T-helper 17 cell (primary cell): ENCODE measurements around the gene SCGB2A2. TPM values are rescaled to one million over a fixed set of nuclear protein-coding genes. Genes with fewer than 3 reads are reported as not detected.

Experiments used
- ATAC-seq: fragments of 150-1000 bp; cut with Tn5 transposase; 2 replicates; pipeline ENCODE4 v1.10.0; 2021; ENCODE audit warnings: mild to moderate bottlenecking, moderate library complexity
- DNase-seq, 3 donors: peaks; one replicate each; pipeline versions ENCODE4 v3.0.0 to v3.0.0-alpha.2; 2020 to 2021
- H3K9me3 ChIP-seq: one replicate; pipeline ENCODE4 v1.7.0; 2013; ENCODE audit warnings: low read length, mild to moderate bottlenecking; ENCODE audit not compliant: control insufficient read depth, poor library complexity, severe bottlenecking
- H3K27ac Mint-ChIP-seq: one replicate; pipeline ENCODE4 v1.8.0; 2022; ENCODE audit warnings: mild to moderate bottlenecking, moderate library complexity, mixed read lengths
- H3K27me3 Mint-ChIP-seq: one replicate; pipeline ENCODE4 v1.8.0; 2022; ENCODE audit warnings: mixed read lengths
- H3K36me3 Mint-ChIP-seq: one replicate; pipeline ENCODE4 v1.8.0; 2022; ENCODE audit warnings: low read depth, mixed read lengths
- H3K4me1 Mint-ChIP-seq: one replicate; pipeline ENCODE4 v1.8.0; 2022; ENCODE audit warnings: mild to moderate bottlenecking, mixed read lengths
- H3K4me3 Mint-ChIP-seq: one replicate; pipeline ENCODE4 v1.8.0; 2022; ENCODE audit warnings: mild to moderate bottlenecking, moderate library complexity, mixed read lengths
- total RNA-seq, 4 donors: library from RNA in 2 of 4; stranded (reverse) in 2 of 4; gene quantifications; one replicate each; pipeline ENCODE4 v1.2.3 and lab custom pipeline; 2022 to 2026

SCGB2A2 gene
- total RNA-seq, 2 donors from 2014 or later, result not detected

GRCh38 chr11:62260261-62260953 lies 9.6 kb upstream of the SCGB2A2 start:
- ATAC-seq, result no peak
- no peaks in the 10 kb centered on the region for H3K9me3 ChIP-seq
- H3K27me3 Mint-ChIP-seq, result peaks cover 51% of the 10 kb centered on the region
- no peaks in the 10 kb centered on the region for H3K36me3 Mint-ChIP-seq
- no peaks in the 10 kb centered on the region for H3K4me1 Mint-ChIP-seq
- H3K27ac Mint-ChIP-seq, result no peak overlapping the region
- no peak overlapping the region for H3K4me3 Mint-ChIP-seq
- no peak for DNase-seq

GRCh38 chr11:62264004-62264403 lies 6.0 kb upstream of the SCGB2A2 start:
- ATAC-seq, result no peak
- H3K36me3 Mint-ChIP-seq, result peaks cover 2% of the 10 kb centered on the region
- DNase-seq, result no peak
- no peak overlapping the region for H3K4me3 Mint-ChIP-seq
- H3K27ac Mint-ChIP-seq, result no peak overlapping the region
- peaks cover 62% of the 10 kb centered on the region for H3K27me3 Mint-ChIP-seq
- H3K9me3 ChIP-seq, result no peaks in the 10 kb centered on the region
- no peaks in the 10 kb centered on the region for H3K4me1 Mint-ChIP-seq

GRCh38 chr11:62266558-62266957 lies 3.4 kb upstream of the SCGB2A2 start:
- H3K9me3 ChIP-seq, result no peaks in the 10 kb centered on the region
- no peak overlapping the region for H3K4me3 Mint-ChIP-seq
- H3K27me3 Mint-ChIP-seq, result peaks cover 73% of the 10 kb centered on the region
- ATAC-seq (no peak), DNase-seq (no peak)
- peaks cover 4% of the 10 kb centered on the region for H3K36me3 Mint-ChIP-seq
- no peaks in the 10 kb centered on the region for H3K4me1 Mint-ChIP-seq
- no peak overlapping the region for H3K27ac Mint-ChIP-seq

GRCh38 chr11:62267050-62267449 lies 2.9 kb upstream of the SCGB2A2 start:
- H3K27me3 Mint-ChIP-seq, result peaks cover 75% of the 10 kb centered on the region
- no peak overlapping the region for H3K4me3 Mint-ChIP-seq
- no peak for ATAC-seq
- DNase-seq, result no peak
- H3K4me1 Mint-ChIP-seq, result no peaks in the 10 kb centered on the region
- H3K27ac Mint-ChIP-seq, result no peak overlapping the region
- H3K9me3 ChIP-seq, result no peaks in the 10 kb centered on the region
- H3K36me3 Mint-ChIP-seq, result peaks cover 4% of the 10 kb centered on the region

GRCh38 chr11:62267576-62267975 lies 2.4 kb upstream of the SCGB2A2 start:
- ATAC-seq (no peak), DNase-seq (no peak)
- H3K36me3 Mint-ChIP-seq, result peaks cover 4% of the 10 kb centered on the region
- H3K9me3 ChIP-seq, result no peaks in the 10 kb centered on the region
- no peak overlapping the region for H3K4me3 Mint-ChIP-seq
- no peaks in the 10 kb centered on the region for H3K4me1 Mint-ChIP-seq
- no peak overlapping the region for H3K27ac Mint-ChIP-seq
- H3K27me3 Mint-ChIP-seq, result peaks cover 78% of the 10 kb centered on the region

GRCh38 chr11:62273284-62273683 lies 3.3 kb downstream of the SCGB2A2 start:
- Mint-ChIP-seq H3K27me3 (peaks cover 44% of the 10 kb centered on the region), H3K36me3 (peaks cover 4% of the 10 kb centered on the region), H3K4me3 (no peak overlapping the region), H3K4me1 (peaks cover 2% of the 10 kb centered on the region), H3K27ac (no peak overlapping the region)
- no peaks in the 10 kb centered on the region for H3K9me3 ChIP-seq
- no peak for ATAC-seq
- no peak for DNase-seq

GRCh38 chr11:62273789-62274275 lies 3.9 kb downstream of the SCGB2A2 start:
- Mint-ChIP-seq H3K36me3 (peaks cover 2% of the 10 kb centered on the region), H3K4me1 (peaks cover 2% of the 10 kb centered on the region), H3K4me3 (peak overlapping the region; percentile 31), H3K27ac (no peak overlapping the region), H3K27me3 (peaks cover 39% of the 10 kb centered on the region)
- DNase-seq (no peak), ATAC-seq (no peak)
- H3K9me3 ChIP-seq, result no peaks in the 10 kb centered on the region

GRCh38 chr11:62280452-62280851 lies 10.5 kb downstream of the SCGB2A2 start:
- no peak for DNase-seq
- H3K9me3 ChIP-seq, result no peaks in the 10 kb centered on the region
- Mint-ChIP-seq H3K4me1 (peaks cover 2% of the 10 kb centered on the region), H3K36me3 (peaks cover 4% of the 10 kb centered on the region), H3K27ac (no peak overlapping the region), H3K27me3 (peaks cover 15% of the 10 kb centered on the region), H3K4me3 (no peak overlapping the region)
- no peak for ATAC-seq

- peaks cover 65% of the 10 kb centered on the region for H3K27me3 Mint-ChIP-seq
- ATAC-seq, result no peak
- H3K4me1 Mint-ChIP-seq, result no peaks in the 10 kb centered on the region
- H3K36me3 Mint-ChIP-seq, result no peaks in the 10 kb centered on the region
- H3K9me3 ChIP-seq, result no peaks in the 10 kb centered on the region
- DNase-seq, result no peak
- H3K27ac Mint-ChIP-seq, result no peak overlapping the region
- H3K4me3 Mint-ChIP-seq, result no peak overlapping the region
Observed at GRCh38 chr11:62295504-62295903, 25.5 kb downstream of the SCGB2A2 start.

- ATAC-seq (no peak), DNase-seq (no peak)
- no peaks in the 10 kb centered on the region for H3K4me1 Mint-ChIP-seq
- H3K9me3 ChIP-seq, result no peaks in the 10 kb centered on the region
- no peaks in the 10 kb centered on the region for H3K36me3 Mint-ChIP-seq
- no peak within 1 kb of the TSS for H3K4me3 Mint-ChIP-seq
- H3K27me3 Mint-ChIP-seq, result peaks cover 70% of the 10 kb centered on the region
- peak within 1 kb of the TSS; percentile 24 for H3K27ac Mint-ChIP-seq
Observed at GRCh38 chr11:62298975-62299374, 29.0 kb downstream of the SCGB2A2 start, which contains the start of gene SCGB1D4. SCGB1D4 (minus strand) TSS chr11:62299075; CDS start chr11:62299010, 65 bp downstream.

- peaks cover 2% of the 10 kb centered on the region for H3K4me1 Mint-ChIP-seq
- H3K9me3 ChIP-seq, result peaks cover 4% of the 10 kb centered on the region
- H3K27ac Mint-ChIP-seq, result no peak overlapping the region
- ATAC-seq (no peak), DNase-seq (no peak)
- H3K36me3 Mint-ChIP-seq, result no peaks in the 10 kb centered on the region
- H3K27me3 Mint-ChIP-seq, result peaks cover 38% of the 10 kb centered on the region
- H3K4me3 Mint-ChIP-seq, result no peak overlapping the region
Observed at GRCh38 chr11:62306227-62306626, 36.3 kb downstream of the SCGB2A2 start.

GRCh38 chr11:62307950-62308349 lies 38.0 kb downstream of the SCGB2A2 start:
- ATAC-seq, result no peak

GRCh38 chr11:62309991-62310390 lies 40.0 kb downstream of the SCGB2A2 start:
- H3K4me3 Mint-ChIP-seq, result no peak overlapping the region
- DNase-seq (no peak), ATAC-seq (no peak)
- H3K4me1 Mint-ChIP-seq, result peaks cover 7% of the 10 kb centered on the region
- peaks cover 56% of the 10 kb centered on the region for H3K27me3 Mint-ChIP-seq
- peaks cover 4% of the 10 kb centered on the region for H3K9me3 ChIP-seq
- H3K36me3 Mint-ChIP-seq, result no peaks in the 10 kb centered on the region
- no peak overlapping the region for H3K27ac Mint-ChIP-seq

More at GRCh38 chr11:62307950-62308349, 38.0 kb downstream of the SCGB2A2 start:
- no peaks in the 10 kb centered on the region for H3K36me3 Mint-ChIP-seq
- H3K27ac Mint-ChIP-seq, result no peak overlapping the region
- no peak for DNase-seq
- peaks cover 7% of the 10 kb centered on the region for H3K4me1 Mint-ChIP-seq
- peaks cover 41% of the 10 kb centered on the region for H3K27me3 Mint-ChIP-seq
- H3K4me3 Mint-ChIP-seq, result no peak overlapping the region
- peaks cover 4% of the 10 kb centered on the region for H3K9me3 ChIP-seq

- DNase-seq (no peak), ATAC-seq (no peak)
- H3K4me3 Mint-ChIP-seq, result no peak overlapping the region
- H3K27ac Mint-ChIP-seq, result no peak overlapping the region
- H3K27me3 Mint-ChIP-seq, result peaks cover 69% of the 10 kb centered on the region
- peaks cover 7% of the 10 kb centered on the region for H3K36me3 Mint-ChIP-seq
- peaks cover 10% of the 10 kb centered on the region for H3K4me1 Mint-ChIP-seq
- H3K9me3 ChIP-seq, result no peaks in the 10 kb centered on the region
Observed at GRCh38 chr11:62315431-62315830, 45.5 kb downstream of the SCGB2A2 start.
